Measurements from ENCODE around the gene CKS1B.

- TF ChIP-seq CTCF (conservative IDR thresholded peaks at IDR 0.05; ENCODE audit: low read length), result no peak
- TF ChIP-seq EZH2phosphoT487 (IDR thresholded peaks at IDR 0.05; ENCODE audit: borderline replicate concordance, low read depth, low read length), result no peak
Measured at GRCh38 chr1:154953611-154954038, 20.9 kb upstream of the CKS1B start.

Data from OCI-LY7 (cell line).